Measurements from ENCODE around the gene ZFP90. TPM values are rescaled to one million over a fixed set of nuclear protein-coding genes. Genes with fewer than 3 reads are reported as not detected.

ZFP90 gene
- total RNA-seq, 4 donors from 2014 or later = 8.1 to 22.5 (median 13.8) TPM

- TF ChIP-seq, protein P1, sequence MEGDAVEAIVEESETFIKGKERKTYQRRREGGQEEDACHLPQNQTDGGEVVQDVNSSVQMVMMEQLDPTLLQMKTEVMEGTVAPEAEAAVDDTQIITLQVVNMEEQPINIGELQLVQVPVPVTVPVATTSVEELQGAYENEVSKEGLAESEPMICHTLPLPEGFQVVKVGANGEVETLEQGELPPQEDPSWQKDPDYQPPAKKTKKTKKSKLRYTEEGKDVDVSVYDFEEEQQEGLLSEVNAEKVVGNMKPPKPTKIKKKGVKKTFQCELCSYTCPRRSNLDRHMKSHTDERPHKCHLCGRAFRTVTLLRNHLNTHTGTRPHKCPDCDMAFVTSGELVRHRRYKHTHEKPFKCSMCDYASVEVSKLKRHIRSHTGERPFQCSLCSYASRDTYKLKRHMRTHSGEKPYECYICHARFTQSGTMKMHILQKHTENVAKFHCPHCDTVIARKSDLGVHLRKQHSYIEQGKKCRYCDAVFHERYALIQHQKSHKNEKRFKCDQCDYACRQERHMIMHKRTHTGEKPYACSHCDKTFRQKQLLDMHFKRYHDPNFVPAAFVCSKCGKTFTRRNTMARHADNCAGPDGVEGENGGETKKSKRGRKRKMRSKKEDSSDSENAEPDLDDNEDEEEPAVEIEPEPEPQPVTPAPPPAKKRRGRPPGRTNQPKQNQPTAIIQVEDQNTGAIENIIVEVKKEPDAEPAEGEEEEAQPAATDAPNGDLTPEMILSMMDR (IDR thresholded peaks at IDR 0.05) = no peak
- no peak for TF ChIP-seq POLR2A (IDR thresholded peaks at IDR 0.05)
- H3K9me3 ChIP-seq = no peaks in the 10 kb centered on the region
- WGBS, 2 donors = 33 to 52% methylated on average over 1 to 2 of the region's 3 CpGs
- H3K4me3 ChIP-seq = no peak overlapping the region
- H3K27me3 ChIP-seq = peaks cover 0 to 15% (median 0%) of the 10 kb centered on the region in 4 donors
- no peak for DNase-seq
- H3K36me3 ChIP-seq = no peaks in the 10 kb centered on the region
- peaks cover 0 to 8% (median 4%) of the 10 kb centered on the region in 3 donors for H3K4me1 ChIP-seq
- intact Hi-C loops (cut with DNase I) = loop anchor here (10.0 kb wide), 1 partner anchor 120 kb away; no protein-coding TSS in a partner anchor
- no peak overlapping the region for H3K27ac ChIP-seq
Measured at GRCh38 chr16:68514511-68514910, 24.6 kb upstream of the ZFP90 start.

DNA sequence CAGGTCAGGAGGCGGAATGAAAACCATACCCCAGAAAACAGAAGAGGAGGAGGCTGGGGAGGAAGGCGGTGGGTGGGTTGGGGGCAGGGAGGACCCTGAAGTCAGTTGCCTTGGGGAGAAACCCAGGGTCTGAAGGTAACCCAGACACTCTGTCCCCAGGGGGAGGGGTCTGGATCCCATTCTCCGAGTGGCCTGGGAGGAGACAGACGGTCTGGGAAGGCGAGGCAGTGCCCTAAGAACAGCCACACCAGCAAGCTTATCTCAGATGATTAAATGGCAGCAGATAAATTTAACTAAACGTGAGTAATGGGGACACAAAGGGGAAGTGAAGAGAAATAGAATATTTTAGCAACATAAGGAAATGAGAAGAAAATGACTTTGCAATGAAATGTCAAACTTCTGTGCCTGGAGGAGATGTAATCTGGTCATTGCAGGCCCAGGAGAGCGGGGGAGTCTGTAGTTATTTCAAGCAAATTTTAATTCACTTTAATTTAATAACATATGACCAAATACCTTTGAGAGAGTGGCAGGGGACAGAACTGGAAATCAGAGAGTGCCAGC is 21.4 kb upstream of the ZFP90 start:
- intact Hi-C loops (cut with DNase I) = loop anchor here (10.0 kb wide), 1 partner anchor 123 kb away; no protein-coding TSS in a partner anchor
- no peaks in the 10 kb centered on the region for H3K36me3 ChIP-seq
- 58 to 77% methylated on average over 7 of the region's 7 CpGs for WGBS, 2 donors
- H3K27me3 ChIP-seq = no peaks in the 10 kb centered on the region
- no peak for TF ChIP-seq POLR2A (IDR thresholded peaks at IDR 0.05)
- TF ChIP-seq, protein P1 (IDR thresholded peaks at IDR 0.05) = no peak
- peaks cover 3 to 9% (median 6%) of the 10 kb centered on the region in 3 donors for H3K4me1 ChIP-seq
- no peak overlapping the region for H3K27ac ChIP-seq
- H3K4me3 ChIP-seq = no peak overlapping the region
- no peak for DNase-seq
- no peaks in the 10 kb centered on the region for H3K9me3 ChIP-seq

DNA sequence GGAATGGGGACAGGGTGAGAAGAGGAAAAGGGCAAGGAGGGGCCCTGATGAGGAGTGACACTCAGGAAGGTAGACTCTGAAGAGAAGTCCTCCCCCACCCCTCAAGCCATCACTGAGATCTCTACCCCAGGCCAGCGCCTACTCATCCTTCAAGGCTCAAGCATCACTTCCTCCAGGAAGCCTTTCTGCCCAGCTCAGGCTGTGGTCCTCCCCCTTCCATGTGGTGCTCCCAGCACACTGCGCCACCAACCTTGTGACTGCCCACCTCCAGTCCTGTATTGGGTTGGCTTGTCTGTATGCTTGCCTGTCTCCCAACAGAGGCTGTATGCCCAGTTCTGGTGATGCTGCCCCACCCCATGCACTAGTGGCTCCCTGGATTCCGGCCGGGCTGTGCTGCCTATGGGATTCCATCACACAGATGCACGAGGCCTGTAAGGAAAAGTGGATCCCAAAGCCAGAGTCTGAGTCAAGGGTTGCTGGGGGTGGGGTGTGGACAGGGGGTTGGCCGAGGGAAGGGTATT is 19.8 kb upstream of the ZFP90 start:
- TF ChIP-seq POLR2A (IDR thresholded peaks at IDR 0.05) = no peak
- TF ChIP-seq, protein P1 (IDR thresholded peaks at IDR 0.05) = no peak
- Histone ChIP-seq H3K27ac (no peak overlapping the region), H3K4me1 (peaks cover 3 to 9% (median 6%) of the 10 kb centered on the region in 3 donors), H3K9me3 (no peaks in the 10 kb centered on the region), H3K4me3 (no peak overlapping the region), H3K27me3 (no peaks in the 10 kb centered on the region), H3K36me3 (no peaks in the 10 kb centered on the region)
- intact Hi-C loops (cut with DNase I) = loop anchor here (10.0 kb wide), 1 partner anchor 124 kb away; no protein-coding TSS in a partner anchor
- WGBS, 2 donors = 85 to 100% methylated on average over 2 of the region's 6 CpGs
- DNase-seq = no peak

DNA sequence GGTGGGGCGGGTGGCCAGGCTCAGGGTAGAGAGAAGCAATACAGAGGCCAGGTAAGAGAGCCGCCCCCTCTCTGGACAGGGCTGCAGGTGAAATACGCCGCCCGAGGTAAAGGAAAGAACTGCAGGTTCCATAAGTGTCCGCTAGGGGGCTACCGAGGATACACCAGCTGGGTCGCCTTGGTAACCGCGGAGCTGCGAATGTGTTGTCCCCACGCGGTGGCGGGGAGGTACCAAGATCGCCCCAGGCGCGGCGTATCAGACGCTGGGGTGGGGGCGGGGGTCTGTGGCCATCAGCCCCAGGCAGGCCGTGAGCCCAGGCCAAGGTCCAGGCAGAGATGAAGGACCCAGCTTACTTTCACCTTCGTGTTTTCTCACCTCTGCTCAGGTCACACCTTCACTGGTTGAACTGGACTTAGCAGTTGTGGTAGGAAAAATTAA is 18.4 kb upstream of the ZFP90 start:
- Histone ChIP-seq H3K27ac (no peak overlapping the region), H3K27me3 (peaks cover 0 to 4% (median 0%) of the 10 kb centered on the region in 4 donors), H3K36me3 (no peaks in the 10 kb centered on the region), H3K4me3 (peak overlapping the region in 3 of 4 donors; percentile 7 to 56 (median 34)), H3K4me1 (peaks cover 3 to 9% (median 6%) of the 10 kb centered on the region in 3 donors), H3K9me3 (no peaks in the 10 kb centered on the region)
- DNase-seq = peak; percentile 34
- no peak for TF ChIP-seq POLR2A (IDR thresholded peaks at IDR 0.05)
- TF ChIP-seq, protein P1 (IDR thresholded peaks at IDR 0.05) = peak; percentile 93 to 99 (median 97)
- intact Hi-C loops (cut with DNase I) = loop anchor here (10.0 kb wide), 2 partner anchors 314 to 594 kb away; no protein-coding TSS in a partner anchor
- 3 to 5% methylated on average over 8 to 11 of the region's 22 CpGs for WGBS, 2 donors
